Stimulated activated CD4-positive, alpha-beta T cell treated with anti-CD3 and anti-CD28 coated beads, Interleukin-15, amount 100 ng/mL, for 48 hours (primary cell): ENCODE measurements around the gene ZMIZ1.
"Not testable (repeated sequence)": the region's sequence is repeated elsewhere in the genome, so short reads cannot be mapped to it uniquely, and the experiment has no call there.

ENCODE experiments used
- DNase-seq, 2 donors: peaks; one replicate each; pipeline ENCODE4 v3.0.0-alpha.2; 2020; ENCODE audit warnings: low read depth in 2 of 2

Gene ZMIZ1

DNA sequence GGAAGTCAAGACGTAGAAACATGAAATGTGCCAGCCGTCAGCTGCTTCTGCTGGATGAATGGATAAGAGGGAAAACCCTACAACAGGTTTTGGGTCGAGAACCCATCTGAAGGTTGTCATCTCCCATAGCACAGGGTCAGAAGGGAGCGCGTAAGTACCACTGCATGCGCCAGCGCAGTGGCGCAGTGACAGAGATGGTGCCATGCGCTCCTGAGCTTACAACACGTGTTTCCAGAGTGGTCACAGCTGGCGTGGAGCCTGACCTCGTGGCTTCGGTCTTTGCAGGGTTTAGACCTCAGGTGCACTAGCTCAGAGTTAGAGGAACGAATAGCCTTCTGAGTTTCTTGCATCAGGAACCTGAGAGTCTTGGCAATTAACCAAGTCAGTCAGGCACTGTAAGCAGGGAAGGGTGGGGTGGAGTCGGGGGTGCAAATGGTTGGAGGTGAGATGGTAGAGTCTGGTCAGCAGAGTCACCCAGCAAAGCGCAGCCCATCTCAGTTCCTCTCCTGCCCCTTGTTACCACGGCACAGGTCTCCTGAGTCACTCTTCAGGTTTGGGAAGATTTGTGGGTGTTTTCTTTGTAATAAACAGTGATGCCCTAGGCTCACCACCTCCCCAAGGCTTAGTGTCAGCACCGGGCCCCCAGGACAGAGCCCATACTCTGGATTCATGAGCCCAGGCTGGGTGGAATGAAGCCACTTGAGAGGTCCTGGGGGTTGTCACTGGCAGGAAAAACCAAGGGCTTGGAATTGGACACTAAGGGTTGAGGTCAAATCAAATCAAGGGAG is 194.4 kb downstream of the ZMIZ1 start:
- no peak for DNase-seq

DNA sequence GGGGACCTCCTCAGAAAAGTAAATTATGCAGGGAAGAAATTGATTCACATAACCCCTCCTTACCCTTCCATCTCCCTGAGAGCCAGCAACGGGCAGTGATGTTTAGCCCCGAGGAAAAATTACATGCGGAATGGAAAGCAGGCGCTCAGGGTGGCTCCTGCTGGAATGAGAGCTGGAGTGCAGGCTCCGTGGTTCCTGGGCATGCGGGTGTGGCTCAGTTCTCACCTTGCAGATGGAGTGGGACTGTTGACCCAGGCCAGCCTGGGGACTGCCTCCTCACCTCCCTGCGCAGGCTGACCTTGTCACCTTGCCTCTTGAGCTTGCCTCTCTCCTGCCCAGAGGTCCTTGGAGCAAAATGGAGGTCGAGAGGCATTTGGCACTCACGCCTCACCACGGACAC is 195.2 kb downstream of the ZMIZ1 start:
- DNase-seq, result no peak

DNA sequence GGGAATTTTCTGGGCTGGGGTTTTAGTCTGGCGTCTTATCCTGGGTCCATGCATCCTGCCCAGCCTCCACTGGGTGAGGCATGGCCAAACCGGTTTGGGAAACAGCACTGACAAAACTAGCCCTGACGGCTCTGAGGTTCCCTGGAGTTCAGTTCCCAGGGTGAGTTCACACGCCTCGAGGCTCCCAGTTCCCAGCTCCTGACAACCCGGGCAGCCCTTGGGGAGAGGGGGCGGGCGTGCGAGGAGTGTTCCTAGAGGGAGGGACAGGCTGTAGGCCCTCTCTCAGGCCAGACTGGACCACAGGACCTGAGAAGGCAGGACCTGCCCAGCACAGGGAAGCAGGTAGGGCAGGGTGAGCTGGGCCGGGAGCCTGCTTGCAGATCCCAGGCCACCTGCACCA is 196.2 kb downstream of the ZMIZ1 start:
- DNase-seq, result no peak

DNA sequence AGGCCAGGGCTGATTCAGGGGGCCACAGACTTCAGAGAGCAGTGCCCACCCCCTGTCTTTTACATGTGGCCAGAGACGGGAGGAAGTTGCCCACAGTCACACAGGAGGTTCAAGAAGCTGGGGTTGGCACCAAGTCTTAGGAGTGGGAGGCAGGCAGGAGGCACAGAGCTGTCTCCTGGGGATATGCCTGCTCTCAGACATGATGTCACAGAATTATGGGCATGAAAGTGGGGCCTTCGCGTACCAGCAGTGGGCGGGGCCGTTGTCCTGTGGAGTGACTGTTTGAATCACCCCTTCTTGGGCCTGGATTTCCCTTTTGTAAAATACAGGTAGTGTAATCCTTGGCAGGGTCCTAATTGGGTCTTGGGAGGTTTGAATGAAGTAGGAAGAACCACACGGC is 197.3 kb downstream of the ZMIZ1 start:
- DNase-seq, result no peak

DNA sequence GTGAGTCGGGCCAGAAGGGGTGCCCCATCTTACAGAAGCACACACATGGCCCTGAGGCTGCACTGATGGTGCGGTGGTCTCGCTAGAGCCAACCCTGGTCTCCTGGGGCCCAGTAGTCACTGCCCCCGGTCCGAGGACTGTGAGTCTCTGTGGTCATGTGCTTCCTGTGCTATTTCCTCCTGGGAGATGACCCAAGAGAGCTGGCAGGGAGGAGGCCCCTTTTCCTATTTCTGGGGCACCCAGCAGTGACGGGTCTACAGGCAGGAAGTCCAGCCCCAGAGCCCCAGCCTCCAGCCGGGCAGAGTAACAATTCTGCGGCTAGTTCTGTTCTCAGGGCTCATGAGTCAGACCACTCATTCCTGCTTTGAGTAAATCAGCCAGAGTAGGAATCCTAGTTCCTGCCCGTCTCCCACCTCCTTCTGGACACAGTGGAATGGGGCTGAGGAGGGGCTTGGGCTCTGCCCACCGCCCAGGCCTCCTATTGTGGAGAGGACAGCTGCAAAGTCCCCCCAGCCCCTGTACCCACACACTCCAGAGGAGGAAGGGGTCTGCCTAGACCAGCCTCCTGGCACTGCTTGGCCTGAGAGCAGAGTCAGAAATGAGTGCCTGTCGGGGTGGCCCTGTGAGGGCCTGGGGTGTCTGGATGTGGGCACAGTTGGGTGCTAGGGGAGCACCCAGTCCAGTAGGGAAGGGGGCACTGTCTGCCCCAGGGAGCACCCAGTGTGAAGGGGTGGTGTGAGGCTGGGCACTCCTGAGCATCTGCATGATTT is 198.0 kb downstream of the ZMIZ1 start:
- no peak for DNase-seq

DNA sequence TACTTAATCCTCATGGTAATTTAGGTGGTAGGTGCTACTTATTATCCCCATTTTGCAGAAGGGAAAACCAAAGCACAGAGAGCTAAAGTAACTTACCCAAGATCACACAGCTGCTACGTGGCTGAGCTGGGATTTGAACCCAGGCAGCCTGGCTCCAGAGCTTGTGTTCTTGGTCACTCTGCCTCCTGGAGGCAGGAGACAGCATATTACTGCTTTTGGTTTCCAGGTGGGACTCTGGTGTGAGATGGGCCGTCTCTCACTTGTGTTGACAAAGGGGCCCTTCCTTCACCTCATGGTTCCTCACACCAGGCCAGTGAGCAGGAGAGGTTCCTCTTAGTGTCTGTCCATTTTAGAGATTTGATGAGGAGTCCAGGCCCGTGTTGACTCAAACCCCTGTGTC is 198.7 kb downstream of the ZMIZ1 start:
- no peak for DNase-seq

DNA sequence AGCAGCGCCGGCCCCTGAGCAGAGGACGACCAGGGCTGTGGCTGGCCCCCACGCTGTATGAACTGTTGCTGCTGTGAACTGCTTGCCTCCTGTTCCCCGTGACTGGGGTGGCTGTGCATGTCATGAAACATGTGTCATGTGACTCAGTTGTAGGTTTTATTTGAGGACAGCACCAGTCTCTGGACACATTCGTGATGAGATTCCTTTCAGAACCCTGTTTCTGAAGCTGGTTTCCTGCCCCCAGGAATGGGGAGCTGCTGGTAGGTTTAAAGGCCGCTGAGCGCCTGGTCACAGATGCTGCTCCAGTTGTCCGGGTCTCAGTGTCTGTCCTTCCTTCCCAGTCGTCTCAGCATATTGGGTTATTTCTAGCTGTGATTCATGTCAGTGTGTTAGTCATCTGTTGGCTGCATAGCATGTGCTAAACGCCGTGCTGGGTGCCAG is 199.4 kb downstream of the ZMIZ1 start:
- DNase-seq, result no peak

DNA sequence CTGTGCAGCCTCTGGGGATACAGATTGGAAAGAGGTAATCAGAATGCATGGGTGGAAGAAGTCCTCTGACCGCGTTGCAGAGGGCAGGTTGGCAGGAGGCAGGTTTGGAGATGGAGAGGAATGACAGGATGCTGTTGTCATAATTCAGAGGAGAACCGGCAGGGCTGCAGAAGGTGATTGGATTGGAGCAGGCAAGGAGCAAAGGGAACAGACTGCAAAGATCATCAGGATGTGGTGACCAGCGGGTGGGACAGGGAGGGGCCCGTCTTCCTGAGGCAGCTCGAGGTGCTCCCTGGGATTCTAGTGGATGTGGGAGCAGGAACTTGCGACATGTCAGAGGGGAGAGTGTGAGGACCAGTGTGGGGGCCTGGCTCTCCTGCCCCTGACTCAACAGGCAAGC is 200.0 kb downstream of the ZMIZ1 start:
- DNase-seq, result no peak

DNA sequence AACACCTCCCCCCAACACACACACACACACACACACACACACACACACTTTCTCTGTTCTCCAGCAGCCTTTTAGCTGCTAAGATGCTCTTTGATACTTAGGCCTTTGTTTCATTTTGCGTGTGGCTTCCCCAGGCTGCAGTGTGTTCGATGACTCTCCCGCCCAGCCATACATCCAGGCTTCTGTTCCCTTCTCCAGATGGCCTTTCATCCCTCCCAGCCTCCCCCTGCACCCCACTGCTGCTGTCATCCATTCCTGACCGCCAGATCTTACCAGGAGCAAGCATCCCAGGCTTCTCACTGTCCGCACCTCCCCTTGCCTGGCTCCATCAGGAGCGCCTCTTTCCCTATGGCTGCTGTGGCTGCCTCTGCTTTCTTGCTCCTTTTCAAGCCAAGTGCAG is 200.7 kb downstream of the ZMIZ1 start:
- no peak for DNase-seq

DNA sequence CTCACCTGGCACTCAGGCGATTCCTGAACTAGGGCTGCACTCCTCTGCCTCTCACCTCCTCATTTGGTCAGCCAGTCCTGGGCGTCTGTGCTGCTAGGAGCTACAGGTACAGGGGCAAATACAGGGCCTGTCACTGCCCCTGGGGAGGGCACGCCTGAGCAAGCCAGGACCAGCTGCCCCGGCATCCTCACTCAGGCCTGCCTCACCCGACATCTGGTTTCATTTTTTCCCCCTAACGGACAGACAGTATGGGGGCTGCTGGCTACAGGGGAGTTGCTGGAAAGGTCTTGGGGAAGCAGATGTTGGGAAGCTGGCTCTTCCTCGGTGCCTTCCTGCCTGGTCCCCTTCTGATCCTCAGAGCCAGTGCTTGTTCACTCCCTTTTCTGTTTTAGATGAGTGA is 201.2 kb downstream of the ZMIZ1 start:
- no peak for DNase-seq

DNA sequence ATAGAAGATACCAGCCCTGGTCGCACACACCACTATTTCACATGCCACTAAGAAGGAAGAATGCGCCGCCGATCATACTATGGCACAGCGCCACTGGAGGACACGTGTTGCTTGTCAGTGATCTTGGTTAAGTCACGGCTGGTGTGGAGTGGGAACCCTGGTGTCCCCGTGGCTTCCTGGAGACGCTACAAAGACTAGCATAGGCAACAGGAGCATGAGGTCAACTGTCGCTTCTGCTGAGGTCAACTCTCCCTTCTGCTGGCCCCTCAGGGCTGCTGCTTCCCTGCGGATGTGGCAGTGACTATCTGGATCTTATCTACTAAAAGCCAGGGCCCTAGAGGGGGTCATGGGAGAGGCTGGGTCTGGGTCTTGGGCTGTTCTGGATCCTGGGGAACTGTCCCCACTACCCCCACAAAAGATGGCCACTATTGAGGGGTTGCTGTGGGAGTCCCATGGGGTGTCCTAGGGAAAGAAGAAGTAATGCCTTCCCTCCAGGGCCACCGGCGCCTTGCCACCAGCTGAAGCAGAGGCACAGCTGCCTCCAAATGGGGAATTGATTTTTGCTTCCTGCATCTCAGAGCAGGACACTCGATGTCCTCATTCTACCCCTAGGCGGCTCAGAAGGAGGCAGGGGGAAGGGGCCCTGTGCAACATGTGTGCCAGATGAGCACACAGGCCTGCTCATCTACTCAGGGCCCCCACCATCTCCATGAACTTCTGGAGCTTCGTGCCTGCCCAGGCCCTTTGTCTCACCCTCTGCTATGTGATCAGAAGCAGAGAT is 201.9 kb downstream of the ZMIZ1 start:
- DNase-seq, result no peak

DNA sequence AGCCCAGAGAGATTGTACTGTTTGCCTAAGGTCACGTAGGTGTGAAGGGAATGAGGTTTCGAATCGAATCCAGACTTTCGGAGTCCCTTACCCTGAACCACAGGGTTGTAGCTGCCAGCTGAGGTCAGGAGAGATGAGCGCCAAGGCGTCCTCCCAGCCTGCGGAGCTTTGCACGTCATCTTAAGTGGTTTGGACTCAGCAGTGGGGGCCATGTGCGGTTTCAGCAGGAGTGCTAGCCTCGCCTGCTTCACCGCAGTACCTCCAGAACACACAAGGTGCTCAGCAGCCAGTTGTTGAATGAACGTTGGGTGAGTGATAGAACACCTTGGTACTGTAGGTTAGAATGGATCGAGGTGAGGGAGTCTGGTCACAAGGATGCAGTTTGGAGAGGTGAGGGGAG is 203.6 kb downstream of the ZMIZ1 start:
- DNase-seq, result no peak

DNA sequence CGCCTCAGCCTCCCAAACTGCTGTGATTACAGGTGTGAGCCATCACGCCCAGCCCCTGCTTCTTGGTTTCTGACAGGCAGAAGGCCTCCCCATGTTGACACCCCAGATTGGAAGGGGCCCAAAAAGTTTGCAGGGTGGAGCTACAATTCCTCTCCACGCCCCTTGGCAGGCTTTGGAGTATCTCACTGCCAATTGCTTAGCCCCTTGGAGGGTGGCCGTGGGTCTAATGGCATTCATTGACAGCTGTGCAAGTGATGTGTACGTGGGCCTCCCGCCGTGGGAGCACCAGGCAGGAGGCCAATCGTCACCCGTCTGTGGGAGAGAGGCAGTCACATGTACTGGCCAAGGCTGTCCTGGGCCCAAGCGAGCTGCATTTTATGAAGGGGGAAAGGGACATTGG is 204.8 kb downstream of the ZMIZ1 start:
- no peak for DNase-seq

DNA sequence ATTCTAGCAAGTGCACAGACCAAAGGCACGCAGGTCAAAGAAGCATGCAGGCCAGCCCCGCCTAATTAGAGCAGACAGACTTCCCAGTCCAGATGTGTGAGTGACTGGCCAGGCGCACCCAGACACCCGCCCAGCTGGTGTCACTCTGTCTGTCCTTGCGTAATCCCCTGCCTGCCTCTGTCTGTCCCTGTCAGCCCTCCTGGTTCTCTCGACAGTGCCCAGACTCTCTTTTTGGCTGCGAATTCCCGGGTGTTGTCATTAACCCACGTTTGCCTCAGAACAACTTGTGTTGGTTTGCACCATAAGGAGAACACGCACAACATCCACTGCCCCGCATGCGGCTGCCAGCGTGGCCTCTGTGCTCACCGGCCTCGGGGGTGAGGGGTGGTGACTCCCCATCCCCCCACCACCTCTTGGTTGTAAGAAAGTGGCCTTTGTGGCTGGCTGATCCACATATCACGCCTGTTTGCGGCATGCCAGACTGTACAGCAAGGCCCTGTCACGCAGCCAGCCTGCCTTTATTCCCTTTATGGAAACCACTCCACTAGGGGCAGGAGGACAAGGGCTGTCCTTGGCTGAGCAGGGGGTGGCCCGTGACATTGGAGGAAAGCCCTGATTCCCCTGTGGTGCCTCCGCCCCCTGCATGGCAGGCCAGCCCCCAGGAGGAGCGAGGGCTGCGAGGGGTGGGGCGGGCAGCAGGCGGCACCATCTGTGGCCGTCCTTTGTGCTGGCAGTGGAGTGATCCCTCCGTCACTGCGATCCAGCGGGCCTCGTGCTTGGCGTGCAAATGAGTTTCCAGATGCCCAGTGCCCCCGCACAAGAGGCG is 205.7 kb downstream of the ZMIZ1 start:
- no peak for DNase-seq

DNA sequence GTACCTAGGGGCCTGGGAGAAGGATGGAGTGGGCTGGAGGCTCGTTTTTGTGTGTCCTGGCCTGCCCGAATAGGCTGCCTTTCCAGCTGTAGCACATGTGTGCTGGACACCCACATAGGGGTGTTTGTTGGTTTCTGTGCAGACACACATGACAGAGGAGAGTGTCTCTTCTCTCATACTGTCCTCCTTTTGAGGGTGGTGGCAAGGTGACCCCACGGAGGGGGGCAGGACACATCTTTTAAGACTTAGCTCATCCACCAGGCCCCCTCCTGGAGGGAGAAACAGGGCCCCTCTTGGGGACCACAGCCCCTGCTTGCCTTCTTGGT is 206.3 kb downstream of the ZMIZ1 start:
- no peak for DNase-seq

DNA sequence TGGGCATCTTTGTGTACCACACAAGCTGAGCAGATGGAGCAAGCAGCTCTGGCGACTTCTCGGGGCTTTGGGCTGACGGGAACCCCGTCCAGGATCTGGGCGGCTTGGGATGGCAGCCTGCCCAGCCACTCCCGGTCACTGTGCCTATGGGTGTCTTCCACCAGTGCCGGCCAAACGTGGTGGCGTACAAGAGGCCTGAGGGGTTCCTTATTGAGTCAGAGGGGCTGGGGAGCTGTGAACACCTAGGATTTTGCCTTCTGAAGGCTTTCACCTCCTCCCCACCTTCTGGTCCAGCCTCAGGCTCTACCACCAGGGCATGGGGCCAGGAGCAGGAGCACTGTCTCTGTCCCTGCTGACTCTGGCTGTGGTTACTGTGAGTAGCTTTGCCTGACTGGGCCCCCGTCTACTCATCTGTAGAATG is 206.7 kb downstream of the ZMIZ1 start:
- DNase-seq, result no peak

DNA sequence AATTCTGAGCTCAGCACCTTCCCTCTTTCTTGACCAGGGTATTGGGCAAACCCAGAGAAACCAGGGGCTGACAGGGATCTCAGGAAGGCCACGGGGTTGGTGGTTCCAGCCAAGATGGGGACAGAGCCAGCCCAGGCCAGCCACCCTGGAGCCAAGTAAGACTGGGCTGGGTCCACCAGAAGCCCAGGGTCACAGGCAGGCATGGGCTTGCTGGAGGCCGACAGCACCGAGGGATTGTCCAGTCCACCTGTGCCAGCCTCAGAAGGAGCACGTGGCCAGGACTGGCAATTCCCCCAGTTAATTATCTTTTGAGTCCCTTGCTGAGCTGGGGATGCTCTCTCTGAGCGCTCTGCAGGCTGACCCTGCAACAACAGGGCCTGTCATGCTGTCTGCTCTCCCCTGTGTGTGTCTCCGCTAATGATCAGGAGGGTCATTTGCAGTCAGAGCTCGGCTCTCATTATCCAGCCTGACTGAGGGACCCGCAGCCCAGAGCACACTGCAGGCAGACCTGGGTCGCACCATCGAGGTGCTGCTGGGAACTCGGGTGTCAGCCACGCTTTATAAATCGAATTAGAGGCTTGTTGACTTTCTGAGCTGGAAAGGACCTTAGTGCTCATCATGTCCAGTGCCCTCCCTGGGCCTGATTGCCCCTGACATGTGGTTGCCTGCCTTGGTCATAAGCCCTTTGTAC is 209.0 kb downstream of the ZMIZ1 start:
- DNase-seq, result no peak

DNA sequence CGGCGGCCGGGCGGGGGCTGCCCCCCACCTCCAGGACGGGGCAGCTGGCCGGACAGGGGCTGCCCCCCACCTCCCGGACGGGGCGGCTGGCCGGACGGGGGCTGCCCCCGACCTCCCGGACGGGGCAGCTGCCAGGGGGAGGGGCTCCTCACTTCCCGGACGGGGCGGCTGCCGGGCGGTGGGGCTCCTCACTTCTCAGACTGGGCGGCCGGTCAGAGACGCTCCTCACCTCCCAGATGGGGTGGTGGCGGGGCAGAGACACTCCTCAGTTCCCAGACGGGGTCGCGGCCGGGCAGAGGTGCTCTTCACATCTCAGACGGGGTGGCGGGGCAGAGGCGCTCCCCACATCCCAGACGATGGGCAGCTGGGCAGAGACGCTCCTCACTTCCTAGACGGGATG is 210.3 kb downstream of the ZMIZ1 start:
- DNase-seq, result not testable (repeated sequence)

DNA sequence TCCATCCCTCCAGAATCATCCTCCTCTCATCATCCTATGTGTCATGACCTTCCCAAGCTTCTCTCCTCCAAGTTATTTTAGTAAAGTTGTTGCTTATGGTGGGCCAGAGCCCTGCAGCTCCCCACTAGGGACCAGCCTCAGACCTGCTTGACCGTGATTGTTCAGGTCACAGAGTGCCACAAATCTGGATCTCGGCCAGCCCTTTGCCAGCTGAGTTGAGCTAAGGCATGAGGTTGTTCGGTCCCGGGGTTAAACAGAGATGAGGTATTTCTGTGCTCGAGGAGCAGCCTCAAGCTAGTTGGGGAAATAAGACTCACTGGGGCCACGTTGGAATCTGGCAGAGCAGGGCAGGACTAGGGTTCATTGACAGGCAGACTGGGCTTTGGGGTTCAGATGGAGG is 212.2 kb downstream of the ZMIZ1 start:
- DNase-seq, result no peak

DNA sequence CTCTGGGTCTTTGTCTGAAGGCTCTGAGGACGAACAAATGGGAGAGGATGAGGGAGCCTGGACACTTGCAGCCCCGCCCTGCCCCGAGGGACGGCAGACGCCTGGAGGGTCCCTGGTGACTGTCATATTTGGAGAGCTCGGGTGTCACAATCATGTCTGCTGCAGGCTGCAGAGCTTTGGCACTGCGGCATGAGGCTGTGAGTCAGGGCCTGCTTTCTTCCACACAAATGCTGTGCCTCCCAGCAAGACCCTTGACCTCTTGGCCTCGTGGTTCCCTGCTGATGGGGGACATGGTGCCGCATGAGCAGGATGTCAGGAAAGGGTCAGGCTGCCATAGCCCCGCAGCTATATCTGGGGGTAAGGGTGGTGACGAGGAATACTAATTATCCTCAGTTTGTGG is 213.6 kb downstream of the ZMIZ1 start:
- DNase-seq, result no peak

DNA sequence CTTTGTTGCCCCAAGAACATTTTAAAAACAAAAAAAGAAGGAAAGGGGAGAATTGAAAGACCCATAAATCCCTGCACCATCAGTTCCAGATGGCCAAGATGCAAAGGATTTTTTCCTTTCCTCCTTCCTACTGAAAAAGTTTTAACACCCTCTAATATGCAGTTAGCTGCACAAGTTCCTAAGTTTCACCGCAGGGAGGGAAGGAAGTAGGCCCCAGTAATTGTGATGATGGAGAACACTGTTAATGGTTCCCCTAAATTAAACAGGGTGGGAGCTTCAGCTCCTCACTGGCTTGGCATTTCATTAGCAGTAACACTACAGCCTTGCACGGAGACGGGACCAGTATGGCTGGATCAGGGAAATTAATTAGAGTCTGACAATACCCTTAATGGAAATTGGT is 214.8 kb downstream of the ZMIZ1 start:
- DNase-seq, result no peak
